Adipocyte (in vitro differentiated cells): ENCODE data around the gene ARL3.

Source experiments
- DNase-seq: peaks from one replicate; pipeline ENCODE4 v3.0.0-alpha.2; 2015; ENCODE audit warnings: low read depth
- H3K27me3 ChIP-seq: replicated peaks from 2 replicates; pipeline ENCODE4 v1.7.0; 2013; ENCODE audit warnings: mild to moderate bottlenecking, low read length, moderate library complexity; ENCODE audit not compliant: control insufficient read depth, insufficient read depth
- H3K36me3 ChIP-seq: 2 replicates; pipeline ENCODE4 v1.7.0; 2013; ENCODE audit warnings: low read length, mild to moderate bottlenecking, moderate library complexity; ENCODE audit not compliant: control insufficient read depth, insufficient read depth, severe bottlenecking
- H3K4me1 ChIP-seq: 2 replicates; pipeline ENCODE4 v1.7.0; 2013; ENCODE audit warnings: mild to moderate bottlenecking, low read length, moderate library complexity; ENCODE audit not compliant: control insufficient read depth, insufficient read depth
- H3K4me3 ChIP-seq: 2 replicates; pipeline ENCODE4 v1.7.0; 2013; ENCODE audit warnings: mild to moderate bottlenecking, low read length, moderate library complexity
- H3K9ac ChIP-seq: 2 replicates; pipeline ENCODE4 v1.7.0; 2013; ENCODE audit warnings: mild to moderate bottlenecking, low read length, moderate library complexity
- H3K9me3 ChIP-seq: 2 replicates; pipeline ENCODE4 v1.7.0; 2013; ENCODE audit warnings: mild to moderate bottlenecking, low read length, moderate library complexity; ENCODE audit not compliant: control insufficient read depth

Gene ARL3

GRCh38 chr10:102628451-102628911, 85.7 kb downstream of the ARL3 start:
- Histone ChIP-seq H3K4me1 (peaks cover 92% of the 10 kb centered on the region), H3K9me3 (no peaks in the 10 kb centered on the region), H3K4me3 (peak overlapping the region; percentile 7), H3K27me3 (no peaks in the 10 kb centered on the region), H3K9ac (peak overlapping the region; percentile 85), H3K36me3 (no peaks in the 10 kb centered on the region)
- DNase-seq, result peak; percentile 35

DNA sequence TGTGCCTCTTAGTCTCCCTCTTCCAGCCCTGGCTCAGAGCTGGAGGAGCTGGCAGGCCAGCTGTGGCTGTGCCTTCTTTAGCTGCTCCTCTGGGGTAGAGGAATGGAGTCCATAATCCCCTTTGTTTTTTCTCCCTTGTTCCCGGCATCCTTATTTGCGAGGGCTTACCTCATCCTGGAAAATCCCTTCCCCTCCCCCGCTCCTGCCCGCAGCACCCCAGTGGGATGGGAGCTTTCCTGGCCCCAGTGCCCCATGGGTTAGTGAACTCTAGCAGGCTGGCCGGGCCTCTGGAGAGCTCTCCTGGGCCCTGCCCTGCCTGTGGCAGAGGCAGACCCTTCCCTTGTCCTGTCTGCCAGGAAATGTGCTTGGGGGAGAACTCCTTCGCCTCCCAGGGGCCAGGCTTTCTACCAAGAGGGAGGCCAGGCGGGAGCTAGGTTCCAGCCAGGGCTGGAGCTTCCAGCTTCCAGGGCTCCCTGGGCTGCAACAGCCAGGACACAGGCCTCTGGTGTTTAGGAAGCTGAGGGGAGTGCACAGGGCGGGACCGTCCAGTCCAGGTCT, 86.4 kb downstream of the ARL3 start:
- no peaks in the 10 kb centered on the region for H3K36me3 ChIP-seq
- H3K4me3 ChIP-seq, result peak overlapping the region; percentile 7
- peak; percentile 72 for DNase-seq
- peaks cover 90% of the 10 kb centered on the region for H3K4me1 ChIP-seq
- H3K9ac ChIP-seq, result peak overlapping the region; percentile 85
- H3K27me3 ChIP-seq, result no peaks in the 10 kb centered on the region
- H3K9me3 ChIP-seq, result no peaks in the 10 kb centered on the region

GRCh38 chr10:102627291-102627735, 86.9 kb downstream of the ARL3 start:
- Histone ChIP-seq H3K9ac (peak overlapping the region; percentile 85), H3K9me3 (no peaks in the 10 kb centered on the region), H3K27me3 (no peaks in the 10 kb centered on the region), H3K4me3 (peak overlapping the region; percentile 1), H3K4me1 (peaks cover 85% of the 10 kb centered on the region), H3K36me3 (no peaks in the 10 kb centered on the region)
- no peak for DNase-seq

DNA sequence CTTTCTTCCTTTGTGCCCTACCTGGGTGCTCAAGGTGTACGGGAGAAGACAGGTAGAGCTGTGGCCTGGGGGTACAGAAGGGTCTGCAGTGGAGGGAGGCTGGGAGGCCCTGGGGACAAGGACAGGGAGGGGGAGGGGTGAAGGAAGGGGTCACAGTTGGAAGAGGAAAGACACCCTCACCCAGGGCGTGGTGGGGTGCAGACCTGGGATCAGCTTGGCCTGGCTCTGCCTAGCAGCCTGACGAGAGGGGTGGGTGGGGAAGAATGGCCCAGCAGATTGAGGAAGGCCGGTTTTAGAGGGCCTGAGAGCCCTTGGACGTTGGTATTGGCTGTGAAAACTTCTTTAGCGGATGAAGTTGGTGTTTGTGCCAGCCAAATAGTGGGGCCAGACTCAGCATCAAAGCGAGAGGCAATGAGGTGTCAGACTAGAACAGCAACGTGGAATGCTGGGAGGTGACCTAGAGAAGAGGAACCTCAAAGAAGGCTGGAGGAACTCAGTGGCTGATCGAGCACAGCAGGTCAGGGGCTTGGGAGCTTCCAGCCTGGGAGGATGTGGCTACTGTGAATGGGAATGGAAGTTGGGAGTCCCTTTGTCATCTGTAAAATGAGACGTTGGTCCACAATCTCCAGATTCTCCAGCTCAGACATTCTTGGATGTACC, 88.0 kb downstream of the ARL3 start:
- Histone ChIP-seq H3K27me3 (no peaks in the 10 kb centered on the region), H3K9ac (no peak overlapping the region), H3K36me3 (no peaks in the 10 kb centered on the region), H3K4me3 (no peak overlapping the region), H3K9me3 (no peaks in the 10 kb centered on the region), H3K4me1 (peaks cover 84% of the 10 kb centered on the region)
- DNase-seq, result no peak

- no peak overlapping the region for H3K4me3 ChIP-seq
- DNase-seq, result peak; percentile 29
- no peaks in the 10 kb centered on the region for H3K27me3 ChIP-seq
- H3K36me3 ChIP-seq, result no peaks in the 10 kb centered on the region
- no peaks in the 10 kb centered on the region for H3K9me3 ChIP-seq
- no peak overlapping the region for H3K9ac ChIP-seq
- H3K4me1 ChIP-seq, result peaks cover 84% of the 10 kb centered on the region
Measured at GRCh38 chr10:102624751-102625645, 89.2 kb downstream of the ARL3 start.

DNA sequence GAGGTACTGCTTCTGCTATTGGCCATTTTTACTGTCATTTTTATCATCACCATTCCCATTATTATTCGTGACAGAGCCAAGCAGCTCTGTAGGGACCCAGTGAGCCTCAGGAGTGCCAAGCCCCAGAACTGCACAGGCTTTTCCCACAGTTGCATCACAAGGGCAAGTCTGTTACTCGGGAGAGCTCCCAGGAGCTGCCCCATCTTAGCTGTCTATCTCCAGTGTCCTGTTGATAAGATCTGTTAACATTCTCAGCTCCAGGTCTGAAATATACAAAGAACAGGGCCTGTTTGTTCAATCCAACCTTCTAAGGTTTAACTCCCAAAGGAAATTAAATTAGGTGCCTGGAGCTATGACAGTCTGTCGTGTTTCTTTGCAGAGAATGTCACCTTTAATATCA, 90.1 kb downstream of the ARL3 start:
- H3K4me1 ChIP-seq, result peaks cover 83% of the 10 kb centered on the region

More for the DNA sequence above, 90.1 kb downstream of the ARL3 start:
- no peak overlapping the region for H3K9ac ChIP-seq
- no peak for DNase-seq
- H3K9me3 ChIP-seq, result no peaks in the 10 kb centered on the region
- H3K36me3 ChIP-seq, result no peaks in the 10 kb centered on the region
- H3K4me3 ChIP-seq, result no peak overlapping the region
- no peaks in the 10 kb centered on the region for H3K27me3 ChIP-seq
